GM19467 (cell line): ENCODE data around the gene RARRES1.
"Not testable (repeated sequence)": the region's sequence is repeated elsewhere in the genome, so short reads cannot be mapped to it uniquely, and the experiment has no call there.

Source experiments
- ATAC-seq: cut with Tn5 transposase; IDR thresholded peaks from one replicate; pipeline ENCODE4 v1.9.1; 2021; ENCODE audit warnings: mild to moderate bottlenecking, moderate library complexity; ENCODE audit not compliant: unreplicated experiment

The RARRES1 gene

DNA sequence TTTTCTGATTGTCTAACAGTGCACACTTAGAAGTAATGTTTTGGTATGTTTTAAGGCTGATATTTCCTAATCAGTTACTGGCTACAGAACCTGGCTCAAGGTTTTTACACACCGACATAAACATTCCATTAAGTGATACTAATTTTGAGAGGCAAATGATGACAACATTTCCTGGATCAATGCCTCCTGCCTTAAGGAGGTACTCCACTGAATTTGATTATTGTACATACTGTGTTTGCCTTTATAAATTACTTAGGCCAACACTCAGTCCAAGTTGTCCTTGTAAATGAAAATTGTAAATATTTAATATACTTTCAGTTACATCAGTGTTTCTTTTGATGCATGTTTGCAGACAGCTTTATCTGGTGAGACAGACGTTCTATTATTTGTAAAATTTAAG is 35.6 kb downstream of the RARRES1 start:
- ATAC-seq = no peak

DNA sequence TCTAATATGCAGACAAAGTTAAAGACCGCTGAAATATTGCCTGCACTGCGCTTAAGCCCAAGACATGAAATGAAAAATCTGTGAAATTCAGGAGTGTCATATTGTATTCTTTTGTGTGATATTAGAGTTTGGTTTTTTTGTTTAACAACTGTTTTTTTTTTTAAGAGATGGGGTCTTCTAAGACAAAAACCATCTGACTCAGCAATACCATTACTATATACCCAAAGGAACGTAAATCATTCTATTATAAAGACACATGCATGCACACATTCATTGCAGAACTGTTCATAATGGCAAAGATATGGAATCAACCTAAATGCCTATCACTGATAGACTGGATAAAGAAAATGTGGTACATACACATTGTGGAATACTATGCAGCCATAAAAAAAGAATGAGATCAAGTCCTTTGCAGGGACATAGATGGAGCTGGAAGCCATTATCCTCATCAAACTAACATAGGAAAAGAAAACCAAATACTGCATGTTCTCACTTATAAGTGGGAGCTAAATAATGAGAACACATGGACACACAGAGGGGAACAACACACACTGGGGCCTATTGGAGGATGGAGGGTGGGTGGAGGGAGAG is 38.3 kb downstream of the RARRES1 start:
- ATAC-seq = not testable (repeated sequence)

DNA sequence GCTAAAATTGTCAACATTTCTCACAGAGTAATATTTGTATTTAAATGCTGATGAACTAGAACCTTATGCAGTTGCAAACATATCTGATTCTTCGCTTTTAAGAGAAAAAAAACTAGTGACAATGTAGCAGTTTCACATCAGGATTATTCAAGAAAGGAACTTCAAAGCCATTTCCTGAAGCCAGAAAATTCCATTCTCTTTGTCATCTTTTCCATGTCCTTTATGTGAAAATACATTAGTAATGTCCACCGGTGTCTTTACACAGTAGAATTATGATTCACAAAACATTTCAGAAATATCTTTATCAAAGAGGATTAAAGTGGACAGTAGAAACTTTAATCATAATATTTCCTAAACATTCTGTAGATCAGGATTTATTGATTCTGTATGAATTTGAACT is 47.1 kb downstream of the RARRES1 start:
- no peak for ATAC-seq

DNA sequence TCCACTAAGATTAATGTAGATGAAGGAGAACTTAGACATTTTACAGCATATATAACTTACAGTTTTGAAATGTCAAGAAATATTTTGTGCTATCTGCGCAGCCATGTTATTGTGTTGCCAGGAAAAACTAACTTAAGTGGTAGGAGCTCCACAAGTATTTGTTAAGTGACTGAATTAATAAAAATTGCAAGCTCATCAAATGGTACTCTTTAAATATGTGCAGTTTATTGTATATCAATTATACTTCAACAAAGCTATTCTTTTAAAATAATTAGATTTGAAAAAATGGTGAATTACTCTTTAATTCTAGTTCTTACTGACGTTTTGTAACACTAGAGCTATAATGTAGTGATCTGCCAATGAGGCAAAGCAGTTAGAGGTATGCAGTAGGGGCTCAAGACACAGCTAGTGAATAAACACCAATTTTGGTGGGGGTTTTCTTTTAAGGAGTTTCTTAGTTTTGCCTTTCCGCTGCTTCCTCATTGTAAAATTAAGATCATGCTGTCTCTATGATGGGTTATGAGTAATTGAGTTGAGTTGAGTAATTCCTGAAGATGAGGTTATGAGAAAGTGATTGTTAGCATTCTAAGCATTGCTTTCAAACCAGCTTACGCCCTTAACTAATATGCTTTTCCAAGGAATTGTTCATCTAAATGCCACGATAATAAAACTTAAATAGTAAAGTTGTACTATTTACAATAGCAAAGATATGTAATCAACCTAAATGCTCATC is 48.9 kb downstream of the RARRES1 start:
- ATAC-seq = no peak

DNA sequence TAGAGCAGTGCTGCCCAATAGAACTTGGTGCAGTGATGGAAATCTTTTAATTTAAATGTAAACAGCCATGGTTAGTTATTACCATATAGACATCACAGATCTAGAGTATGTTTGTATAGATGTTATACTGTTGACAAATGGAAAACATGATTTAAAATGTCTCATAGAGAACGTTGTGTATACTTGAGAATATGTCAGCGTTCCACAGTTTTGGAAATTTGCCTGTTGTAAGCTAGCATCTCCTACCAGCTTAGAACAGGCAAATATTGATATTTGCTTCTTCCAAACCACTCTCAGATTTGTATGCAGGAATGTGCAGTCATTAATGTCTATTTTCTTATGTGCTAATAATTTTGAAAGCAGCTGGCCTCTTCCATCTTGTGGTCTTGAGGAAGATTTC is 51.4 kb downstream of the RARRES1 start:
- ATAC-seq = no peak

DNA sequence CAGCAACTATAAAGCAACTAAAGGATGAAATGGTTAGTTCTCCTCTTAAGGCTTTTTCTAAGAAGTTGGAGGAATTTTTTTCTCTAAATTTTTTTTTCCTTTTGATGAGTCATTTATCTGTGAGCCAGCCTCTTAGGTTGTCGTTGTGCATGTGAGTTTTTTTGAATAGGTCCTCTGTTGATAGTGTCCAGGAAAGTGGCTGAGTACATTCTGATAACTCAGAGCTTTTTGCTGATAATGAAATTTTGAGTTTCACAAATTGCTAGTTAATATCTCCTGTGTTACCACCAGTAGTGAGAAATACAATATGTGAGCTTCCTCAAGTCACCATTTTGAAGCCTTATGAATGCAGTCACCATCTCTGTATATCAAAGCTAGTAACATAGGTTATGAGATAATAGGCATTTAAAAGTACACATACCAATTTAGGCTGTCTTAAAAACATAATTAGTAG is 52.7 kb downstream of the RARRES1 start:
- no peak for ATAC-seq

DNA sequence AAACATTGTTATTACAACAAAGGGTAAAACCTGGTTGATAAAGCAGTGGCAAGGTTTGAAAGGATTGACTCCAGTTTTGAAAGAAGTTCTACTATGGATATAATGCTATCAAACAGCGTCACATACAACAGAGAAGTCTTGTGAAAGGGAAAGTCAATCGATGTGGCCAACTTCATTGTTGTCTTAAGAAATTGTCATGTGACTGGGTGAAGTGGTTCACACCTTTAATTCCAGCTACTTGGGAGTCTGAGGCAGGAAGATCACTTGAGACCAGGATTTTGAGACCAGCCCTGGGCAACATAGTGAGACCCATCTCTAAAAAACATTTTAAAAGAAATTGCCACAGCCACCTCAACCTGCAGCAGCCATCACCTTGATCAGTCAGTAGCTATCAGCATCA is 53.6 kb downstream of the RARRES1 start:
- no peak for ATAC-seq

DNA sequence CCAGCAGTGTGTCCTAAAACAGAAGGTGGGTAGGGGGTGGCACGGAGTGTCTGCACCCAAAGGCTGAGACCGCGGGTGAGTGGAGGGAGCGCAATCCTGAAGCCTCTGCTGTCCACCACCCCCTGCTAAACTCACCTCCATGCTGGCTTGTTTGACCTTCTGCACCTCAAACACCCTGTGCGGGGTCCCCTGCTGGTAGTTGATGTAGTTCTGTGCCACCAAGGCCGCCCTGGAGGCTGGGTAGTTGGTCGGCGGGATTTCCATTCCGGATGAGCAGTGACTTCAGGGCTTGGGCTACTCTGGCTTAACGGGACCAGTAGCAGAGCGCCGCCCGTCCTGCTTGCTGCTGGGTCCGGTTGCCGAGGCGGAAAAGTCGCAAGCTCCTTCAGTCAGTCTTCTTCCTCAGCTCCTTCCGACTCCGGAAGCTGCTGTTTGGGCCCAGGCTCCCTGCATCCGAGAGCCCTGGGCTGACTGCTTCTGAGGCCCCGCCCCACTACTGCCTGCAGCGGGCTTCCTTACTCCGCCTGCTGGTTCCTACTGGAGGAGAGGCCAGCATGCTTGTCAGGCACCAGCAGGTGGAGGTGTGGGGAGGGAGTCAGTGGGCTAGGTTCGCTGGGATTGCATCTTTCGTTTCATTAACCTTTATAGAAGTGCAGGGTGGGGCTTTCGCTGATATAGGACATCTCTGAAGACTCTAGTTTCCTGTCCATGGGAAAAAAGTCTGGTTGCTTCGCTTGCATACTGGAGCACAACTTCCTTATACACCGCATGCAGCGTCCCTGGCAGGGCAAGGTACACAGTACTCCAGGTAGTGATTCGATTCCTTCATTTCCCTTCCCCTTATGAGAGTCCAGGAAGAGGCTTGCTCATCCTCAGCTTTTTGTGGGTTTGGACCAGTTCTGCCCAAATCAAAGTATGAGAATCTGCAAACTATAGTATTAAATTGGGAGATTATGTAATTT is 59.8 kb downstream of the RARRES1 start, which contains the start of gene LXN:
Gene LXN, minus strand, starts transcription at position 434 of the 962 bp plus-strand sequence. Its CDS starts 170 bp downstream, at position 264.
- peak; percentile 100 for ATAC-seq

DNA sequence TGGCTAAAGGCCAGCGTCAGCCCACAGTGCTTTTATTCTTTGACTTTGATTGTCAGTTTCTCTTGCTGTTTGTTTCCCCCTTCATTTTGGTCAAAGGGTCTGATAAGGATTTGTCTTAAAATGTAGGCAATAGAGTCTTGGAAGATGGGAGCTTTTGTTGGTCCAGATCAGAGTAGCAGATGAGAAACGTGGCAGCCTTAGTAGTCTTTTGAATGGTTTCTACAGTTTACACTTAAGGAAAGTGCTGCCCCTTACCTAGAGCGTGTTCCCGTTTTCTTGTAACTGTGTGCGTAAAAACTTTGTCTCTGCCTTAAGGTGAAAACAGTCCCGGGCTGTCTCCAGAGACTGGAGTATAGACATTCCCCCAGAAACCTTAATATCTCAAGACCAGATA is 60.4 kb downstream of the RARRES1 start:
- ATAC-seq = no peak

DNA sequence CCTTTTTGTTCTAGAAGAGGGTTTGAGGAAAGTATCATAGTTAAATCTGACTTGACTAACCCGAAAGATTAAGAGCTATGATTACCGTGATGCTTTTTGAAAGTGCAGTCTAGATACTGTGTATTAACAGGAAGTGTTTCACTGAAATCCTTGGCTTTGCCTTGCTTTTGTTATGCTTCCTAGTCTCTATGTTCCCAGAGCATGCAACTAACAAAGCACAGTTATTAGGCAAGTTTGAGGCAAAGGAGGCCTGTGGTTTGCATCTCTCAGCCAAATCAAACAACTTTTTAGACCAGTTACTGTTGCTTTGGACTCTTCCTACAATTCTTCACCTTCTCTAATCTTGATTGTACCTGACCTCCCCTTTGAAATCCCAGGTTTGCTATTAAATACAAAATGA is 63.8 kb downstream of the RARRES1 start:
- ATAC-seq = no peak

DNA sequence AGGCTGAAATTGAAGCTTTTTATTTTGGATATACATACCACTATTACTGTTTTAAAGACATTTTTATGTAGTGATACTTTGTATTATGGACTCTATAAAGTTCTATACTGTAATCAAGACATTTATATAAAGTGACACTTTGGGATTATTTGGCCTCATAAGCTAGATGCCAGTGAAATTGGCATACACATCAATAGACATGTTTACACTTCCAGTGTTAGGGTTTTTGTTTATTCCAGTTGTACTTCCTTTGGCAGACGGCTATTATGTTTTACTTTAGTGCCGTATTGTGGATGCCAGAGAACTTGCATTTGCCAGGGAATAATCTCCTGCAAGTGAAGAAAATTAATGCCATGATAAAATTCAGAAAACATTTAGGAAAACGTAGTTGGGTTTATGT is 65.8 kb downstream of the RARRES1 start:
- ATAC-seq = no peak

DNA sequence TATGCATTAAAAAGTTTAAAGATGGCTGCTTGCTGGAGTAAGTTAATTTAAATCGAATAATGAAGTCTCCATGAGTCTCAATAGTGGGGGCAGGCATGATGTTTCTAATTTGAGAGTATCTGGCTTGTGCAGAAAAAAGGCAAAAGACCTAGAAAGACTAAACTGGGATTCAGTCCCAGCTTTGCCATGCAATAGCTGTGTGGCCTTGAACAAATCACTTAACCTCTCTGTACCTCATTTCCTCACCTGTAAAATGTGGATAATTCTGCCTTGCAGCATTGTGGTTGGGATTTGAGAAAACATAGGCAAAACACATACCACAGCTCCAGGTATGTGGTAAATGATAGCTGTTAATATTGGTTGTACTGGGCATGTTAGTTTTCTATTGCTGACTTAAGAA is 68.4 kb downstream of the RARRES1 start:
- no peak for ATAC-seq

DNA sequence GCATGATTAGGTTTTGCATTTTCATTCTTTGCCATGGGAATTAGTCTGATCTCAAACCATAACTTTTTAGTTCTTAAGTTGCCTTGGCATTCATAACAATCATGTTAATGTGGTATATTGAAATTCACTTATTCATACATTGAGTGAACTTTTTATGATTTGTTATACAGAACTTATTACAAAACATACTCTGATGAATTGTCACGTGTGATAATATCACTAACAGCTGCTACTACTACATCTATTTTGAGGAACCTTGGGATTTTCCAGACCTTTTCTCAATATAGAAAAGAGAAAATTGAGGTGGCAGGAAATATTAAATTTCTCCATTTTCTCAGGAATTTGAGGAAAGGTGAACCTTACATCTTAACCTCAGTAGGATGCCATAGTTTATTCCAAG is 69.0 kb downstream of the RARRES1 start:
- no peak for ATAC-seq

DNA sequence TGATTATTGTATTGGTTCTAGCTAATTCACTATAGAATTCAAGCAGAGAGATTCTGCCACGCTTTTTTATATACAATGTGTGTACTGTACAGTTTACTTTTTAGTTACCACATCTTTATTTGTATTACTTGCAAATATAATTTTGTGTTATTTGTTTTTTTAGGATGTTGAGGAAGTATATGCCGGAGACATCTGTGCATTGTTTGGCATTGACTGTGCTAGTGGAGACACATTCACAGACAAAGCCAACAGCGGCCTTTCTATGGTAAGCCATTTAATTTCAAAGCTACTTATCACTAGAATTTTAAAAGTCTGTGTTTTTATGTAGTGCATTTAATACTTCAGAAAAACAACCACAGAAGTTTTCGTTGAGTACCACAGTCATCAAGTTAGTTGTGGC is 71.5 kb downstream of the RARRES1 start:
- no peak for ATAC-seq

DNA sequence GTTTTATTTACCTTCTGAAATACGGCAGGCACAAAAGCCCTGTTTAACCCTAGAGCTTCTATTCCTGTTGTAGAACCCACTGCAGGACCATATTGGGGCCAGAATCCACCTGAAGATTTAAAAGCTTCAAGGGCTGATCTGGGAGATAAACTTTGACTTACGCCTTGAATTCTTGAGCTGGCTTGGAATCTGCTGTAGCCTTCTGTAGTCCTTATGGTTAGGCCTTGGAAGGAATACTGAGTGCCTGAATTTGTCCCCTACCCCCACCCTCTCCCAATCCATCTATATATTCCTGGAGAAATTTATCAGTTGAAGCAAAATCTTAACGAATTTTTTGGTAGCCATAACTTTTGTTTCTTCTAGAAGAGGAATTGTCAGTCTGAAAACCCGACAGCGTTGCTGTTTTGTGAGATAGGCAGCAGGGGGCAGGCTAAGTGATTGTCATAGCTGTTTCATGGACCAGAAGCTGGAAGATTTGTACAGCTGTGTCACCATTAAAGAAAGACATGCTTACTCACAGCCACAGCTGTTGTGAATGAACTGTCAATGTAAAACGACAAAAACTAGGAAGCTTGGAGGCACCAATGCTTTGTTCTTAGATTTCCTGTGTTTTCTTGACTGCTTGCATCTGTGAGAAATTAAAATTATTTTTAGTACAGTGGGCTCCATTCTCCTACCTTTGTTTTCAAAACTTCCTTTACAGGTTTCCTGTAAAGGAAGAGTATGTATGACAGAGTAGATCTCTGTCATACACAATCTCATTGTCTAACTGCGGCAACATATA is 72.6 kb downstream of the RARRES1 start:
- peak; percentile 85 for ATAC-seq

DNA sequence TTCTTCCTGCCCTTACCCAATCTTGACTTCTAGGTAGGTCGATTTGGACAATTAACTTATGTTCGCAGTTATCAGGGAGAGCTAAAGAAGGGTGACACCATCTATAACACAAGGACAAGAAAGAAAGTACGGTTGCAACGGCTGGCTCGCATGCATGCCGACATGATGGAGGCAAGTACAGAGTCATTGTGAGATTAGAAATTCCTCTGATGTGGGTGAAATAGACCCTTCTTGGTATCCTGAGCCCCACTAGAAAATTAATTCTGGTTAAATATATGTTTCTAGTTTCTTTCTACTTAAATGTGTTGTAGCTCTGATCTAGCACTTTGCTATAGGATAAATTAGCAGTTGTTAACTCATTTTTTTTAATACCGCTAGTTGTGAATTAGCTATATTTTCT is 73.4 kb downstream of the RARRES1 start:
- ATAC-seq = no peak

DNA sequence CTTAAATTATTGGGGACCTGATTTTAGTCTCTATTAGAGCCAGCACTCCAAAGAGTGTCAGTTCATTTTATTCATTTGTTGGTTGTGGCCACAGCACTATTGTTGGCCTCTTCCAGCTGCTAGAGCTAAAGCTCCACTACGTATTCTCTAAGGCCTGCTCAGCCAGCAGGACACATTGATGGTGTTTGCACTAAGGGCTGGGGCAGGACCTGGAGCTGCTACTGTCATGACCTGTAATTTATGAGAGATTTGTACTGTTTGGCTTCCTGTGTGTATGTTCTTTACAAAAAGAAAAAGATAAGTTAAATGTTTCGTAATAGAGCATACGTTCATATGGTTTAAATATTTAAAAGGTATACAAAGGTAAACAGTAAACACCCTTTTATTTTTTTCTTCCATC is 79.8 kb downstream of the RARRES1 start:
- no peak for ATAC-seq

DNA sequence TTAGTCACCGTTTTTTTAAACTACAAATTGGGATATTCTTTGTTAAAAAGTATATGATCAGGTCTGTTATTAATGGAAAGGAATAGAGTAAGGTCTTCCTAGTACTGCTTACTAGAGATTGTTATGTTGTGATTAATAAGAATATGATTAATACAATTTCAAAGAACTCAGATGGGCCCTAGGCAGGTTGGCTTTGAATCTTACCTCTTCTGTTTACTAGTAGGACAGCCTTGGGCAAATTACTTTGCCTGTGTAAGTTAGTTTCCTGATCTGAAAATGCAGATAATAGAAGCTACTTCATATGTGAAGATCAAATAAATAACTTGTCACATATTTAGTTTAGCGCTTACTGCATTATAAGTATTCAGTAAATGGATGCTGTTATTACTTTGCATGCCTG is 81.1 kb downstream of the RARRES1 start:
- no peak for ATAC-seq

DNA sequence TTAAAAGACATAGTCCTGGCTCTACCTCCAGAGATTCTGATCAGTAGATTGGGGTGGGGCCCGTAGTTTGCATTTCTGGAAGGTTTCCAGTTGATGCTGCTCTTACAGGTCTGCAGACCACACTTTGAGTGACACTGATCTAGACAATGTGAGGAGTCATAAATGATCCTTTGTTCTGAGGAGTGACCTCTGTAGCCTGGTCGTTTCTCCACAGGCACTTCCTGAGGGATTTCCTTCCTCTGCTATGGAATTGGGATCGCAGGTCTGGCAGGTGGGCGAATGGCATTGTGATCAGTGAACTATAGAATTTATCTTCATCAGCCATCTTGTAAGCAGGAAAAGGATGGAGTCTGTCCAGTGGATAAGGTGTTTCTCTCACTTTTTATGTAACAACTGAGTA is 82.5 kb downstream of the RARRES1 start:
- no peak for ATAC-seq
